GM18520 (cell line): ENCODE measurements around the gene AKR1C1.
"Not testable (repeated sequence)": the region's sequence is repeated elsewhere in the genome, so short reads cannot be mapped to it uniquely, and the experiment has no call there.

ENCODE experiments used
- ATAC-seq: cut with Tn5 transposase; IDR thresholded peaks from one replicate; pipeline ENCODE4 v1.9.1; 2021; ENCODE audit not compliant: unreplicated experiment

Gene AKR1C1

GRCh38 chr10:4982764-4983226 lies 19.6 kb downstream of the AKR1C1 start:
- ATAC-seq: no peak

GRCh38 chr10:4983615-4984216 lies 20.5 kb downstream of the AKR1C1 start:
- no peak for ATAC-seq

- no peak for ATAC-seq
Observed at GRCh38 chr10:4984223-4984622, 21.0 kb downstream of the AKR1C1 start.

- no peak for ATAC-seq
Observed at GRCh38 chr10:4984971-4985594, 21.9 kb downstream of the AKR1C1 start.

GRCh38 chr10:4988000-4988641 lies 24.9 kb downstream of the AKR1C1 start:
- ATAC-seq: not testable (repeated sequence)

GRCh38 chr10:4990217-4990616 lies 27.0 kb downstream of the AKR1C1 start:
- no peak for ATAC-seq

GRCh38 chr10:4991463-4991862 lies 28.2 kb downstream of the AKR1C1 start:
- not testable (repeated sequence) for ATAC-seq

GRCh38 chr10:4992564-4992963 lies 29.3 kb downstream of the AKR1C1 start:
- ATAC-seq: not testable (repeated sequence)

- not testable (repeated sequence) for ATAC-seq
Observed at GRCh38 chr10:4994260-4994659, 31.0 kb downstream of the AKR1C1 start.

- ATAC-seq: no peak
Observed at GRCh38 chr10:4998671-4999070, 35.5 kb downstream of the AKR1C1 start.

- ATAC-seq: no peak
Observed at GRCh38 chr10:5002013-5002727, 39.0 kb downstream of the AKR1C1 start.

- not testable (repeated sequence) for ATAC-seq
Observed at GRCh38 chr10:5003127-5004029, 40.2 kb downstream of the AKR1C1 start, which contains the start of gene AKR1C2. TSS of gene AKR1C2 (minus strand) at chr10:5003857. CDS start at chr10:5003835, 22 bp downstream.

GRCh38 chr10:5004030-5004385 lies 40.8 kb downstream of the AKR1C1 start:
- not testable (repeated sequence) for ATAC-seq

- not testable (repeated sequence) for ATAC-seq
Observed at GRCh38 chr10:5004501-5004900, 41.3 kb downstream of the AKR1C1 start.

- ATAC-seq: not testable (repeated sequence)
Observed at GRCh38 chr10:5008857-5009548, 45.8 kb downstream of the AKR1C1 start.

GRCh38 chr10:5010043-5010442 lies 46.8 kb downstream of the AKR1C1 start:
- not testable (repeated sequence) for ATAC-seq

- not testable (repeated sequence) for ATAC-seq
Observed at GRCh38 chr10:5011392-5011791, 48.2 kb downstream of the AKR1C1 start.

- ATAC-seq: no peak
Observed at GRCh38 chr10:5012595-5012994, 49.4 kb downstream of the AKR1C1 start.

GRCh38 chr10:5013385-5013784 lies 50.2 kb downstream of the AKR1C1 start:
- no peak for ATAC-seq
